NCI-H526 treated with DMSO at 0.1 percent for 48 hours (cell line): ENCODE data around the gene OR4C12.
"Not testable (repeated sequence)": the region's sequence is repeated elsewhere in the genome, so short reads cannot be mapped to it uniquely, and the experiment has no call there.

Source experiments
- DNase-seq: peaks from one replicate; lab custom pipeline; 2025; lab: John Stamatoyannopoulos, UW

Gene OR4C12

GRCh38 chr11:49982435-49982834 is at the start of gene OR4C12:
TSS of gene OR4C12 (minus strand) at chr11:49982535. CDS start at chr11:49982501, 34 bp downstream.
- not testable (repeated sequence) for DNase-seq

- DNase-seq: no peak
Observed at GRCh38 chr11:50030193-50030592, 47.9 kb upstream of the OR4C12 start.

GRCh38 chr11:49995565-49995964 is 13.2 kb upstream of the OR4C12 start:
- DNase-seq: peak; percentile 35

GRCh38 chr11:49973439-49973838 is 8.9 kb downstream of the OR4C12 start:
- not testable (repeated sequence) for DNase-seq

GRCh38 chr11:49952091-49952490 is 30.2 kb downstream of the OR4C12 start, which contains the start of gene OR4C13:
TSS of gene OR4C13 (plus strand) at chr11:49952391. CDS start at chr11:49952423, 32 bp downstream.
- no peak for DNase-seq

GRCh38 chr11:49948701-49949100 is 33.6 kb downstream of the OR4C12 start:
- DNase-seq: not testable (repeated sequence)
